Renal pelvis (tissue), 12 donors: ENCODE data around the gene METTL26. TPM values are rescaled to one million over a fixed set of nuclear protein-coding genes. Genes with fewer than 3 reads are reported as not detected.

ENCODE experiments used
- DNase-seq: peaks from one replicate; pipeline ENCODE4 v3.0.0-alpha.2; 2013
- long read RNA-seq, 16 experiments: transcript quantifications; one replicate each; lab custom pipeline, GENCODE V29; 2026
- polyA plus RNA-seq, 3 donors: library from polyadenylated mRNA; unstranded; fragments of 120-200 nt; gene quantifications; one replicate each; pipeline ENCODE4 v1.2.1, GENCODE V29; 2013; ENCODE audit not compliant: insufficient read length in 3 of 3

Gene METTL26
- polyA plus RNA-seq, result 10 to 100 TPM; 51.4 to 71.5 (median 67.8) TPM
- long read RNA-seq, donor 1, transcript METTL26-204 (4 exons, 558 nt), result minor isoform, 5 of 64 reads
- long read RNA-seq, donor 1, transcript METTL26-205 (5 exons, 726 nt), result major isoform, 20 of 64 reads
- long read RNA-seq, donor 1, transcript METTL26-207 (6 exons, 755 nt), result minor isoform, 7 of 64 reads
- long read RNA-seq, donor 1, transcript METTL26-201 (6 exons, 794 nt), result minor isoform, 19 of 64 reads
- long read RNA-seq, donor 1, partial matches to known transcripts, result 0 of 64 reads
- long read RNA-seq, donor 1, other reads (novel, unspliced or antisense), result 0 of 64 reads
- long read RNA-seq, donor 2, transcript METTL26-206 (3 exons, 1,710 nt), result minor isoform, 5 of 64 reads
- long read RNA-seq, donor 2, transcript METTL26-203 (4 exons, 604 nt), result minor isoform, 8 of 64 reads
- long read RNA-seq, donor 2, transcript METTL26-201 (6 exons, 794 nt), result major isoform, 21 of 64 reads
- long read RNA-seq, donor 2, transcript METTL26-205 (5 exons, 726 nt), result minor isoform, 15 of 64 reads
- long read RNA-seq, donor 2, partial matches to known transcripts, result 0 of 64 reads
- long read RNA-seq, donor 2, other reads (novel, unspliced or antisense), result 0 of 64 reads
- long read RNA-seq, donor 3, transcript METTL26-205 (5 exons, 726 nt), result minor isoform, 13 of 61 reads
- long read RNA-seq, donor 3, transcript METTL26-206 (3 exons, 1,710 nt), result minor isoform, 6 of 61 reads
- long read RNA-seq, donor 3, transcript METTL26-207 (6 exons, 755 nt), result minor isoform, 15 of 61 reads
- long read RNA-seq, donor 3, transcript METTL26-201 (6 exons, 794 nt), result major isoform, 16 of 61 reads
- long read RNA-seq, donor 3, partial matches to known transcripts, result 0 of 61 reads
- long read RNA-seq, donor 3, other reads (novel, unspliced or antisense), result 0 of 61 reads
- long read RNA-seq, donor 4, transcript METTL26-203 (4 exons, 604 nt), result minor isoform, 6 of 78 reads
- long read RNA-seq, donor 4, transcript METTL26-205 (5 exons, 726 nt), result minor isoform, 20 of 78 reads
- long read RNA-seq, donor 4, transcript METTL26-201 (6 exons, 794 nt), result major isoform, 31 of 78 reads
- long read RNA-seq, donor 4, transcript METTL26-207 (6 exons, 755 nt), result minor isoform, 6 of 78 reads
- long read RNA-seq, donor 4, partial matches to known transcripts, result 6 of 78 reads
- long read RNA-seq, donor 4, other reads (novel, unspliced or antisense), result 0 of 78 reads
- long read RNA-seq, donor 5, transcript METTL26-204 (4 exons, 558 nt), result minor isoform, 5 of 46 reads
- long read RNA-seq, donor 5, transcript METTL26-205 (5 exons, 726 nt), result minor isoform, 11 of 46 reads
- long read RNA-seq, donor 5, transcript METTL26-207 (6 exons, 755 nt), result minor isoform, 6 of 46 reads
- long read RNA-seq, donor 5, transcript METTL26-201 (6 exons, 794 nt), result major isoform, 12 of 46 reads
- long read RNA-seq, donor 5, partial matches to known transcripts, result 0 of 46 reads
- long read RNA-seq, donor 5, other reads (novel, unspliced or antisense), result 0 of 46 reads
- long read RNA-seq, donor 6, transcript METTL26-205 (5 exons, 726 nt), result major isoform, 14 of 37 reads
- long read RNA-seq, donor 6, transcript METTL26-201 (6 exons, 794 nt), result minor isoform, 13 of 37 reads
- long read RNA-seq, donor 6, partial matches to known transcripts, result 0 of 37 reads
- long read RNA-seq, donor 6, other reads (novel, unspliced or antisense), result 0 of 37 reads
- long read RNA-seq, donor 7, transcript METTL26-201 (6 exons, 794 nt), result major isoform, 22 of 69 reads
- long read RNA-seq, donor 7, transcript METTL26-204 (4 exons, 558 nt), result minor isoform, 6 of 69 reads
- long read RNA-seq, donor 7, transcript METTL26-206 (3 exons, 1,710 nt), result minor isoform, 9 of 69 reads
- long read RNA-seq, donor 7, transcript METTL26-205 (5 exons, 726 nt), result minor isoform, 13 of 69 reads
- long read RNA-seq, donor 7, partial matches to known transcripts, result 7 of 69 reads
- long read RNA-seq, donor 7, other reads (novel, unspliced or antisense), result 0 of 69 reads
- long read RNA-seq, donor 8, transcript METTL26-201 (6 exons, 794 nt), result major isoform, 10 of 24 reads
- long read RNA-seq, donor 8, partial matches to known transcripts, result 0 of 24 reads
- long read RNA-seq, donor 8, other reads (novel, unspliced or antisense), result 0 of 24 reads
- long read RNA-seq, donor 9, transcript METTL26-206 (3 exons, 1,710 nt), result minor isoform, 5 of 73 reads
- long read RNA-seq, donor 9, transcript METTL26-207 (6 exons, 755 nt), result minor isoform, 8 of 73 reads
- long read RNA-seq, donor 9, transcript METTL26-205 (5 exons, 726 nt), result major isoform, 29 of 73 reads
- long read RNA-seq, donor 9, transcript METTL26-201 (6 exons, 794 nt), result minor isoform, 23 of 73 reads
- long read RNA-seq, donor 9, partial matches to known transcripts, result 0 of 73 reads
- long read RNA-seq, donor 9, other reads (novel, unspliced or antisense), result 0 of 73 reads
- long read RNA-seq, donor 10, transcript METTL26-202 (3 exons, 544 nt), result minor isoform, 5 of 115 reads
- long read RNA-seq, donor 10, transcript METTL26-201 (6 exons, 794 nt), result major isoform, 17 of 115 reads
- long read RNA-seq, donor 10, transcript METTL26-207 (6 exons, 755 nt), result minor isoform, 6 of 115 reads
- long read RNA-seq, donor 10, transcript METTL26-205 (5 exons, 726 nt), result minor isoform, 14 of 115 reads
- long read RNA-seq, donor 10, partial matches to known transcripts, result 63 of 115 reads
- long read RNA-seq, donor 10, other reads (novel, unspliced or antisense), result 0 of 115 reads
- long read RNA-seq, donor 11, transcript METTL26-201 (6 exons, 794 nt), result major isoform, 15 of 44 reads
- long read RNA-seq, donor 11, transcript METTL26-205 (5 exons, 726 nt), result minor isoform, 10 of 44 reads
- long read RNA-seq, donor 11, transcript METTL26-204 (4 exons, 558 nt), result minor isoform, 7 of 44 reads
- long read RNA-seq, donor 11, transcript METTL26-206 (3 exons, 1,710 nt), result minor isoform, 6 of 44 reads
- long read RNA-seq, donor 11, partial matches to known transcripts, result 0 of 44 reads
- long read RNA-seq, donor 11, other reads (novel, unspliced or antisense), result 0 of 44 reads
- long read RNA-seq, donor 12, transcript METTL26-203 (4 exons, 604 nt), result minor isoform, 6 of 162 reads
- long read RNA-seq, donor 12, transcript METTL26-204 (4 exons, 558 nt), result minor isoform, 5 of 162 reads
- long read RNA-seq, donor 12, transcript METTL26-205 (5 exons, 726 nt), result minor isoform, 25 of 162 reads
- long read RNA-seq, donor 12, transcript METTL26-201 (6 exons, 794 nt), result major isoform, 28 of 162 reads
- long read RNA-seq, donor 12, partial matches to known transcripts, result 19 of 162 reads
- long read RNA-seq, donor 12, other reads (novel, unspliced or antisense), result 63 of 162 reads
- long read RNA-seq, donor 13, transcript METTL26-201 (6 exons, 794 nt), result minor isoform, 5 of 25 reads
- long read RNA-seq, donor 13, transcript METTL26-205 (5 exons, 726 nt), result major isoform, 8 of 25 reads
- long read RNA-seq, donor 13, partial matches to known transcripts, result 0 of 25 reads
- long read RNA-seq, donor 13, other reads (novel, unspliced or antisense), result 0 of 25 reads
- long read RNA-seq, donor 14, result 0 reads
- long read RNA-seq, donor 15, result 0 reads
- long read RNA-seq, donor 16, transcript METTL26-206 (3 exons, 1,710 nt), result minor isoform, 8 of 76 reads
- long read RNA-seq, donor 16, transcript METTL26-205 (5 exons, 726 nt), result minor isoform, 19 of 76 reads
- long read RNA-seq, donor 16, transcript METTL26-204 (4 exons, 558 nt), result minor isoform, 6 of 76 reads
- long read RNA-seq, donor 16, transcript METTL26-201 (6 exons, 794 nt), result major isoform, 22 of 76 reads
- long read RNA-seq, donor 16, partial matches to known transcripts, result 0 of 76 reads
- long read RNA-seq, donor 16, other reads (novel, unspliced or antisense), result 5 of 76 reads

DNA sequence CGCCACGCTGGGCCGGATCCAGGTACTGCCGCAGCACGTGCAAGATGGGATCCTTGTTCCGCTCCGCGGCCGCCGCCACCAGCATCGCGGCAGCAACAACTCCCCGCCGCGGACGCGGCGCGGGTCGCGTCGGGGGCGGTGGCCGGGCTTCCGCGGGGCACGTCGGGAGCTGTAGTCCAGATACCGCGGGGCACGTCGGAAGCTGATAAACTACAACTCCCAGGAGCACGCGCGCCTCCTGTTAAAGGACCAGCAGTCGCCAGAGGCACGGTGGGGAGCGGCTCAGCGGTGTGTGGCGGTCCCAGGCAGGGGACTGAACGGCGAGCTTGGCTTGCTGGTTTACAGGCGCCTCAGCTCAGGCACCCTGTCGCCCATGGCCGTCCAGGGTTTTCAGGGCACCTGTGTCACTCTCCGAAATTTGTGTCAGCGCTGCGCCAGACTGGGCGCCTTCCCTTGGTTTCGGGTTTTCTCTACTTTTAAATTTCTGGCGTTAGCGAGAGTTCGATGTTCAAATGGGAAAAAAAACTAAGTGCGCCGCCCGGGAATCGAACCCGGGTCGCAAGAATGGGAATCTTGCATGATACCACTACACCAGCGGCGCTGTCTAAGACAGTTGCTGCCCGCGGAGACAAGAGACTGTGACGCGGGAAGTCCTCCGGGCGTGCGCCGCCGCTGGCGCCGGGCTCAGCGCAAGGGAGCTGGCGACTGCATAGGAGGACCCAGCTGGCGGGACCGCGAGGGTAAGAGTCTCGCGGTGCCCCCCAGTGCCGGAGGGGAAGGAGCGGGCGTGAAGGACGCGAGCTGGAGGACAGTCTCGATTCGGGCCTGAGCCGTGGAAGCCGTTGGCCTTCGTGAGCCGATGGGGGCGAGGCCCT lies at the start of gene METTL26:
TSS of gene METTL26 (minus strand) at position 100 of the 875 bp plus-strand sequence. CDS start at position 85, 15 bp downstream.
- peak; percentile 94 for DNase-seq

DNA sequence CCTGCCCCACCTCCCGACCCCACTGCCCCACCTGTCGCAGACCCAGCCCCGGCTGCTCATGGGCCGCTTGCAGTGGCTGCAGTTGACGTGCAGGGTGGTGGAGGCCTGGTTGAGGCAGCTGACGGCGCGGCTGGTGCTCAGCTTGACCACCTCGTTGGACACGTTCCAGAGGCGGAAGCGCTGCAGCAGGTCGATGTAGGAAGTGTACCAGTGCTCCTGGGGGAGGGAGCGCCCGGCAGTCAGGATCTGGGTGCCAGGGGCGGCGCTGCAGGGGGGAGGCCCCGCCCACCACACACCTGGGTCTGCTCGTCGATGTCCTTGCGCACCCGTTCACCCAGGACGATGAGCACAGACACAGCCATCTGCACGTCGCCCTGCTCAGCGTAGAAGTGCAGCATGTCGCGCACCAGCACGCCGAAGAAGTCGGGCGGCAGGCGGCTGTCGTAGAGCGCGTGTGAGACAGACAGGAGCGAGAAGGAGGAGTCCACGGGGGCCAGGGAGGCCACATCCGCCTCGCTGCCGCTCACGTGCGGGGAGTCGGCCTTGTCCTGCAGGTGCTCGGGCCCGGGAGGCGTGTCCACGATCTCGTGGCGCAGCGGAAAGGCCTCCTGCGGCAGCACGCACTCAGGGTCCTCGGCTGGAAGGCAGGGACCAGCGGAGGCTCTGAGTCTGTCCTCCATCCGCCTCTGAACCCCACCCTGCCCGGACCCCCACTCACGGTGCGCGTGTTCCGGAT lies 49.0 kb upstream of the METTL26 start:
- no peak for DNase-seq

- DNase-seq, result peak; percentile 95
These were observed 48.1 kb upstream of the METTL26 start, which contains the start of gene JMJD8 for GRCh38 chr16:684071-684794. Gene JMJD8 (minus strand): TSS chr16:684334. CDS start chr16:684319, 15 bp downstream.

GRCh38 chr16:683396-684070 lies 47.4 kb upstream of the METTL26 start:
- no peak for DNase-seq

DNA sequence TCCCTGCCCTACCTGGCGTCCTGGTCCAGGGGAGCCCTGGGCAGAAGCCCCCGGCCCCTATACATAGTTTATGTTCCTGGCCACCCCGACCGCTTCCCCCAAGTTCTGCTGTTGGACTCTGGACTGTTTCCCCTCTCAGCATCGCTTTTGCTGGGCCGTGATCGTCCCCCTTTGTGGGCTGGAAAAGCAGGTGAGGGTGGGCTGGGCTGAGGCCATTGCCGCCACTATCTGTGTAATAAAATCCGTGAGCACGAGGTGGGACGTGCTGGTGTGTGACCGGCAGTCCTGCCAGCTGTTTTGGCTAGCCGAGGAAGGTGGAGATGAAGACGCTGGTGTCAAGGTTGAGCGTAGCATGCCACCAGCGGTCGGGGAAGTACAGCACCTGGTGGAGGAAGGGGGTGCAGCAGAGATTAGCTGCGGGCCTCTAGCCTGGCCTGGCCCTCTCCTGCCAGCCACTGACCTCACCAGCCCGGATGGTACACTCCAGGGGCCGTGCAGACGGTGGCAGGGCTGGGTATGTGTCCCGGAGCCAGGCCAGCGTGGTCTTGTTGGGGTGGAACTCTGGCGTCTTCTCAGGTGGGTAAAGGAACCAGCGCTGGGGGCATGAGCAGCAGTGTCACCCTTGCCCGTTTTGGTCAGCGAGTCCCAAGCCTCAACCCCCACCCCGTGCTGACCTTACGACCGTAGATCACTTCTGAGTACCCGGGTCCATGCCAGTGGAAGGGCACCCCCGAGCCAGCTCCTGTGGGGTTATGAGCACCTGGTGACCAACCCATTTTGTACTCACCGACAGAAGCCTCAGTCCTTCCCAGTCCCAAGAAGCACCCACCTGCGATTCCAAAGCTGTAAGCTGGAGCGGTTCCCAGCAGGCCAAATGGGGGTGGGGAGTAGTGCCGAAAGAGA lies 46.6 kb upstream of the METTL26 start:
- no peak for DNase-seq

GRCh38 chr16:681746-682427 lies 45.8 kb upstream of the METTL26 start:
- DNase-seq, result no peak

DNA sequence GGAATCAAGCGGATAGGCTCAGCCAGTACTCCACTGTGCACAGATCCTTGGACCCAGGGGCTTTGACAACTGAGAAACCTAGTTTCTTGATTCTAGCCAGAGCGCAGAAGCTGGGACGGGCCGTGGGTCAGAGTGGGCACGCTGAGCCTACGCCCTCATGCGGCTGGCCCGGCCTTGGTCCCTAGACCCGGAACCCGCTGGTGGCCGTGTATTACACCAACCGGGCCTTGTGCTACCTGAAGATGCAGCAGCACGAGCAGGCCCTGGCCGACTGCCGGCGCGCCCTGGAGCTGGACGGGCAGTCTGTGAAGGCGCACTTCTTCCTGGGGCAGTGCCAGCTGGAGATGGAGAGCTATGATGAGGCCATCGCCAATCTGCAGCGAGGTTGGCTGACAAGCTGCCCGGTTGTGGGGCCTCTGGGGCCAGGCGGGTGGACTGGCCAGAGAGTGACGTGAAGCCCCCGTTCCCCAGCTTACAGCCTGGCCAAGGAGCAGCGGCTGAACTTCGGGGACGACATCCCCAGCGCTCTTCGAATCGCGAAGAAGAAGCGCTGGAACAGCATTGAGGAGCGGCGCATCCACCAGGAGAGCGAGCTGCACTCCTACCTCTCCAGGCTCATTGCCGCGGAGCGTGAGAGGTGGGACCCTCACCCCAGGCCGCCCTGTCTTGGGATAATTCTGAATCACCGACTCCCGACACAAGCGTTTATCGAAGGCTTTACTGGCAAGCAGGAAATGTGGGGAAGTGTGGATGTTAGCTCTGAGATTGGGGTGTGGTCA lies 45.1 kb upstream of the METTL26 start:
- DNase-seq, result no peak

DNA sequence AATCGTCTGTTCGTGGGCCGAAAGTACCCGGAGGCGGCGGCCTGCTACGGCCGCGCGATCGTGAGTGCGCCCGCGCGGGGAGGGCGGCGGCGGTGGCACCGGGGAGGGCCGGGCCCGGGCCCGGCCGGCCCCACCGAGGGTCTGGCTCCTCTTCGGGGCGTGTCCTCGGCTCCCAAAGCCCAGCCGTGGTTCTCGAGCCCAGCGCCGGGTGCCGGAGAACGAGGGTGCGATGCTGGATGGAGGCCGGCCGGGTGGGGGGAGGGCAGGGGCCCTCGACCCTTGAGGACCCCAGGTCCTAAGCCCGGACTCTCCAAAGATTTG lies 44.5 kb upstream of the METTL26 start:
- no peak for DNase-seq

- DNase-seq, result peak; percentile 79
These were observed 43.9 kb upstream of the METTL26 start, which contains the start of gene STUB1 for GRCh38 chr16:679814-680624. Gene STUB1 (plus strand): TSS chr16:680410. CDS start chr16:680526, 116 bp downstream.
